ENCODE data around the gene FGF11. TPM values are rescaled to one million over a fixed set of nuclear protein-coding genes. Genes with fewer than 3 reads are reported as not detected.

FGF11 gene
- total RNA-seq, 6 experiments from 2014 or later, result 0.10 to 0.31 (median 0.24) TPM; not detected in 3

DNA sequence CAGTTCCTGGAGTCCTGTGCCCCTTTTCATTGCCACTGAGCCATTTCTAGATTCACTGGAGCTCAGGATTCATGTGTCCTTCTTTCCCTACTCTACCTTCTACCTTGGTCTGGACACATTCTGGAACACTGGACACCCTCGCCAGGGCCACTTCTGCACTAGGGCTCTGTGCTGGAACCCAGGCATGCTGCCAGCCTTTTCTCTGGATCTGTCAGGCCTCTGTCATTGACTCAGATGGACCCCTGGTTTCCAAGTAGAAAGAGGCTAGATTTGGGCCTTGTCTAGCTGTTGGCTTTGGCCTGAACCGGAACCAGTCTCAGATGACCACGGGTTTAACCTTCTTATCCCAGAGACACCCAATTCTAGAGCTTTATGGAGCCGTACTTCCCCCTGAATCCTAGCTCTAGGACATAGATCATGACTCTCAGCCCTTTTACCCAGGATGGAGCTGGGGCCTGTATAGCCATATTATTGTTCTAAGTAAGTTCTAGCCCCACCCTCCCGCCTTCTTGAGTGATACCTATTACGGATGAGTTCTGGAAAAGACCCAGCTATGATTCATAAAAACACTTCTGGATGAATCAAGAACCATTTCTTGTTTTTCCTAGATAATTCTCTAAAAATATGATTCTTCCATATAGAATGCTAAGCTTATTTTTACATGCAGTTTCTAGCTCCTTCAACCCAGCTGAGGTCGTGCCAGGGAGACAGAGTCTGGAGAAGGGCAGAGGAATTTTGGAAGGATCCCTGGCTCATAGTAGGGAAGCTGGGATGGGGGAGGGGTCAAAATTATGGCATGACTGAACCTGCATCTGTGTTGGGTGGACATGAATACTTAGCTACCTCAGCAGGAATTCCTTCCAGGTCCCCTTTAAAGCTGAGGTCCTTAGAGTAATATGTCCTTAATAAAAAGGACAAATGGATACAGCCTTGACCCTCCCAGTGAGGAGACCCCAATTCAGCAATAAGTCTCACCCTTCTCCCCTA, 4.5 kb downstream of the FGF11 start:
- Mint-ChIP-seq H3K27ac (no peak overlapping the region), H3K36me3 (ENCODE audit: low read depth) (no peaks in the 10 kb centered on the region), H3K27me3 (ENCODE audit: insufficient read depth) (peaks cover 28% of the 10 kb centered on the region), H3K4me3 (no peak overlapping the region), H3K9me3 (no peaks in the 10 kb centered on the region; the same call in 1 of the 2 replicates), H3K4me1 (ENCODE audit: low read depth) (peaks cover 32% of the 10 kb centered on the region)
- TF ChIP-seq, protein P1, sequence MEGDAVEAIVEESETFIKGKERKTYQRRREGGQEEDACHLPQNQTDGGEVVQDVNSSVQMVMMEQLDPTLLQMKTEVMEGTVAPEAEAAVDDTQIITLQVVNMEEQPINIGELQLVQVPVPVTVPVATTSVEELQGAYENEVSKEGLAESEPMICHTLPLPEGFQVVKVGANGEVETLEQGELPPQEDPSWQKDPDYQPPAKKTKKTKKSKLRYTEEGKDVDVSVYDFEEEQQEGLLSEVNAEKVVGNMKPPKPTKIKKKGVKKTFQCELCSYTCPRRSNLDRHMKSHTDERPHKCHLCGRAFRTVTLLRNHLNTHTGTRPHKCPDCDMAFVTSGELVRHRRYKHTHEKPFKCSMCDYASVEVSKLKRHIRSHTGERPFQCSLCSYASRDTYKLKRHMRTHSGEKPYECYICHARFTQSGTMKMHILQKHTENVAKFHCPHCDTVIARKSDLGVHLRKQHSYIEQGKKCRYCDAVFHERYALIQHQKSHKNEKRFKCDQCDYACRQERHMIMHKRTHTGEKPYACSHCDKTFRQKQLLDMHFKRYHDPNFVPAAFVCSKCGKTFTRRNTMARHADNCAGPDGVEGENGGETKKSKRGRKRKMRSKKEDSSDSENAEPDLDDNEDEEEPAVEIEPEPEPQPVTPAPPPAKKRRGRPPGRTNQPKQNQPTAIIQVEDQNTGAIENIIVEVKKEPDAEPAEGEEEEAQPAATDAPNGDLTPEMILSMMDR (IDR thresholded peaks at IDR 0.05), result no peak
- no peak for DNase-seq

DNA sequence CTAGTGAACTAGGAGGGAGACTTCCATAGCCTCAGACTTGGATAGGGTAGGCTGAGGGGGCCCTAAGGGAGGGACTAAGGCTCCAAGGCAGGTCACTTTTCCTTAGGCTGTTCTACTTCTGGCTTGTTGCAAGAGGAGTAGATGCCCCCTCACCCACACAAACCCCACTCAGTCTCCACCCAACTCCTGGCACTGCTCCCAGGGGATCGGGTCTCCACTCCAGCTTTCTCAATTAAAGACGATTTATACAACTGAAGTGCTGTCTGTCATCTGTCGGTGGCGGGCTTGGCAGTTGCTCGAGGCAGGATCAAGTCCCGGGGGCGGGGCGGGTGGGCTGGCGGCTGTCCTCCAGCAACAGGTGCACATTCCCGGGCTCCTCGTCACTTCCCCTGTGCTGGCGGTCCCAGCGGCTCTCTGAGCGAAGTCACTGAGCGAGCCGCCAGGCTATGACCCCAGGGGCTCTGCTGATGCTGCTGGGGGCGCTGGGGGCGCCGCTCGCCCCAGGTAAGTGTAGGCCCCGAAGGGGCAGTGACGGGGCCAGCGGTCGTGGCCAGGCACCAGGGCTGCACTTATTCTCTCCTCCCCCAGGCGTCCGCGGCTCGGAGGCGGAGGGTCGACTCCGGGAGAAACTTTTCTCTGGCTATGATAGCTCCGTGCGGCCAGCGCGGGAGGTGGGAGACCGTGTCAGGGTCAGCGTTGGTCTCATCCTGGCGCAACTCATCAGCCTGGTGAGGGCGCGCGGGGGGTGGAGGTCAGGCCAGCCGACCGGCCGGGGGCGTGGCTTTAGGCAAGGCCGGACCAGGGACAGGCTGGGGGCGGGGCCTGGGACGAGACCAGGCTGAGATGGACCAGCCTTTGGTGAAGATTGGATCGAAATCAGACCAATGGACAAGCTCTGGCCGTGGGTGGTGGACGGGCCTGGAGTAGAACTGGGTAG, 5.6 kb downstream of the FGF11 start, which contains the start of gene CHRNB1:
Gene CHRNB1 (plus strand): TSS at position 380 of the 937 bp plus-strand sequence. CDS start 67 bp downstream, at position 447.
- no peak for DNase-seq
- H3K4me1 Mint-ChIP-seq (ENCODE audit: low read depth), result peaks cover 32% of the 10 kb centered on the region
- no peaks in the 10 kb centered on the region for H3K36me3 Mint-ChIP-seq (ENCODE audit: low read depth)
- H3K9me3 Mint-ChIP-seq, result no peaks in the 10 kb centered on the region; the same call in 1 of the 2 replicates
- TF ChIP-seq, protein P1 (IDR thresholded peaks at IDR 0.05), result no peak
- H3K27me3 Mint-ChIP-seq (ENCODE audit: insufficient read depth), result peaks cover 22% of the 10 kb centered on the region
- peak within 1 kb of the TSS; percentile 50 for H3K4me3 Mint-ChIP-seq
- H3K27ac Mint-ChIP-seq, result no peak within 1 kb of the TSS

GRCh38 chr17:7445619-7445968, 6.3 kb downstream of the FGF11 start:
- H3K27me3 Mint-ChIP-seq (ENCODE audit: insufficient read depth), result peaks cover 22% of the 10 kb centered on the region
- DNase-seq, result no peak
- no peaks in the 10 kb centered on the region; the same call in 1 of the 2 replicates for H3K9me3 Mint-ChIP-seq
- TF ChIP-seq, protein P1 (IDR thresholded peaks at IDR 0.05), result no peak
- H3K4me3 Mint-ChIP-seq, result peak overlapping the region; percentile 50
- H3K4me1 Mint-ChIP-seq (ENCODE audit: low read depth), result peaks cover 31% of the 10 kb centered on the region
- no peak overlapping the region for H3K27ac Mint-ChIP-seq
- H3K36me3 Mint-ChIP-seq (ENCODE audit: low read depth), result no peaks in the 10 kb centered on the region

DNA sequence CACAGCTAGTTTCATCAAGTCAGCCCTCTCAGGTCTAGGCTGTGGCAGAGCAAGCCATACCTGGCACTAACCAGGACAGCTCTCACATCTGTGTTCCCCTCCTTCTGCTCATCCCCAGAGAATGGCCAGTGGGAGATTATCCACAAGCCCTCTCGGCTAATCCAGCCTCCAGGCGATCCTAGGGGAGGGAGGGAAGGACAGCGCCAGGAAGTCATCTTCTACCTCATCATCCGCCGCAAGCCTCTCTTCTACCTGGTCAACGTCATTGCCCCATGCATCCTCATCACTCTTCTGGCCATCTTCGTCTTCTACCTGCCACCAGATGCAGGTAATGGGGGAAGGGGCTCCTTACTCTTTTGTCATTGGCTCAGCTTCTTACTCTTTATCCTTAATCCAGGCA, 9.1 kb downstream of the FGF11 start:
- Mint-ChIP-seq H3K27ac (no peak overlapping the region), H3K27me3 (ENCODE audit: insufficient read depth) (peaks cover 22% of the 10 kb centered on the region), H3K9me3 (no peaks in the 10 kb centered on the region; the same call in 1 of the 2 replicates), H3K4me1 (ENCODE audit: low read depth) (peaks cover 33% of the 10 kb centered on the region), H3K4me3 (no peak overlapping the region), H3K36me3 (ENCODE audit: low read depth) (no peaks in the 10 kb centered on the region)
- DNase-seq, result no peak
- TF ChIP-seq, protein P1 (IDR thresholded peaks at IDR 0.05), result no peak

GRCh38 chr17:7459961-7460545, 20.7 kb downstream of the FGF11 start:
- no peaks in the 10 kb centered on the region; the same call in 1 of the 2 replicates for H3K9me3 Mint-ChIP-seq
- peaks cover 12% of the 10 kb centered on the region for H3K36me3 Mint-ChIP-seq (ENCODE audit: low read depth)
- DNase-seq, result no peak
- no peak overlapping the region for H3K4me3 Mint-ChIP-seq
- peaks cover 5% of the 10 kb centered on the region for H3K4me1 Mint-ChIP-seq (ENCODE audit: low read depth)
- no peak overlapping the region; the same call in 1 of the 2 replicates for H3K27ac Mint-ChIP-seq
- H3K27me3 Mint-ChIP-seq (ENCODE audit: insufficient read depth), result peaks cover 11% of the 10 kb centered on the region
- TF ChIP-seq, protein P1 (IDR thresholded peaks at IDR 0.05), result no peak

All from HFFc6 (cell line).